ENCODE results near the gene SEMA5B. TPM values are rescaled to one million over a fixed set of nuclear protein-coding genes. Genes with fewer than 3 reads are reported as not detected.

The SEMA5B gene
- total RNA-seq, 2 experiments from 2014 or later: not detected

DNA sequence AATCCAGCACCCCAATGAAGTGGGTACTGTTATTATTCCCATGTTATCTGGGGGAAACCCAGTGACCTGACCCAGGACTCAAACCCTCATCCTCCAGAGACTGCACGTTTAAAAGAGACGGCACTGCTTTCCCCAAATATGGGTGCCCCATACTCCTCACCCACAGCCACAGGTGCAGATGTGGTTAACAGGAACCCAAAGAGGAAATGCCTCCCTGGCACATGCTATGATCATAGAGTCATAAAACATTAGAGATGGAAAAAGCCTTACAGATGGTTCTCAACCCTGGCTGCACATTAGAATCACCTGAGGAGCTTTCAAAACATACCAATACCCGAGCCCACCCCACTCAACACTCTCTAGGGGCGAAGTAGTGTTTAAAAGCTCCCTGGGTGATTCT, 111.5 kb downstream of the SEMA5B start:
- Mint-ChIP-seq H3K9me3 (ENCODE audit: low read depth) (no peaks in the 10 kb centered on the region), H3K36me3 (ENCODE audit: low read depth) (no peaks in the 10 kb centered on the region), H3K27ac (no peak overlapping the region), H3K4me3 (no peak overlapping the region), H3K4me1 (peaks cover 8% of the 10 kb centered on the region), H3K27me3 (peaks cover 12% of the 10 kb centered on the region)
- ChIA-PET POLR2A (no interaction called here), CTCF (interaction anchor here (0.5 to 2.0 kb wide), 5 partner anchors 15 to 161 kb away, joined by 3 to 6 read pairs (median 4); no protein-coding TSS in a partner anchor)
- ATAC-seq: peak; percentile 19
- DNase-seq: no peak
- intact Hi-C loops (cut with DNase I, micrococcal nuclease): no loop called here

DNA sequence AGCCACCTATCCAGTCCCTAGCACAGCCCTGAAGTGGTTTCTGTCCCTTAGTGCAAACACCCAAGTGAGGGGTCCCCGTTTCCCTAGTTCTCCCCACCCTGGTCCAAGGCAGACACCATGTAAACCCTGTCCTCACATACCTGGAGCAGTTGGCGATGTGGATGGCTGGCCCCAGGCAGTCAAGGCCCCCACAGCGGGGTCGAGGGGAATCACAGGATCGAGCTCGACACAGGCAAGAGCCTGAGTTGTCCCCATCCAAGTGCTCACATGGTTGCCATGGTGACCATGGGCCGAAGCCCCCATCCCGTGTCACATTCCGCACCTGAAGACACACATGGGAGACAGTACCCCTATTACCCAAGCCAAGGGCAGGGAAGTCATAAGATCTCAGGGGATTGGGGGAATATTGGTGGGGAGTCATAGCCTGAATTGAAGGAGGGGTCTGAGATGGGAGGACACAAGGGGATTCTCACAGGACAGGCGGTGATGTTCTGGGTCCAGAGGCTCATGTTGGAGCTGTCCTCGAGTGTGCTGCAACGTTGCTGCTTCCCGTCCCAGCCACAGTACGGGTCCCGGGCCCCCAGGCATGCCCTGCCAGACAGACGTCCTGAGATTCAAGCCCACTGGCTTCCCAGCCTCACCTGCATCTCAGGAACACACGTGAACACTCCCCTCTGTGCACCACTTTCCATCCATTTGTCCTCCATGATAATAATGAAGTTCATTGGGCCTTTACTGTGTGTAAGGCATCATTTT, 112.1 kb downstream of the SEMA5B start:
- H3K4me1 Mint-ChIP-seq: peaks cover 8% of the 10 kb centered on the region
- ChIA-PET CTCF (interaction anchor here (0.5 to 2.0 kb wide), 3 partner anchors 14 to 101 kb away, joined by 4 to 6 read pairs (median 4); no protein-coding TSS in a partner anchor), POLR2A (no interaction called here)
- H3K27ac Mint-ChIP-seq: no peak overlapping the region
- no peak for ATAC-seq
- no peaks in the 10 kb centered on the region for H3K9me3 Mint-ChIP-seq (ENCODE audit: low read depth)
- H3K4me3 Mint-ChIP-seq: no peak overlapping the region
- H3K27me3 Mint-ChIP-seq: peaks cover 10% of the 10 kb centered on the region
- intact Hi-C loops (cut with DNase I, micrococcal nuclease): no loop called here
- no peak for DNase-seq
- no peaks in the 10 kb centered on the region for H3K36me3 Mint-ChIP-seq (ENCODE audit: low read depth)

DNA sequence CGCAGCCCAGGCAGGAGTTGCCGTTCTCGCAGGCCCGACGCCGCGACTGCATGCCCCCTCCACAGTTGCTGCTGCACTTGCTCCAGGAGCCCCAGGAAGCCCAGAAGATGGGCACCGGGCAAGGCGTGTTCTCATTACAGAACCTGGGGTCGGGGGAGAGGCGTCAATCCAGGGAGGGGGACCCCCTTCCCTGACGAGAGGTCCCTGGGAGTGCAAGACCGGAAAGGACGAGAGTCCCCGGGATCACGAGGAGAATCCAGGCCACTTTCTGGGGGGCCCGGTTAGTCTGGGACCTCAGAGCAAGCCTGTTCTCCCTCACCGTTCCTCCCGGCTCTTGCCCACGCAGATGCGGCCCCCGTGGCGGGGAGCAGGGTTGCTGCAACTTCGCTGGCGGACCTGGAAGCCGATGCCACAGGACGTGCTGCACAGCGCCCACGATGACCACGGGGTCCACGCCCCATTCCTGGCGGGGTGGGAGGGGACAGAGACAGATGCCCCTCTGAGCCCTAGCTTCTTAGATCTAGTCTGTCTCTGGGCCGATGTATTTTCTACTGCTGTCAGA, 113.9 kb downstream of the SEMA5B start:
- Mint-ChIP-seq H3K27ac (no peak overlapping the region), H3K4me1 (peaks cover 8% of the 10 kb centered on the region), H3K4me3 (no peak overlapping the region), H3K27me3 (peaks cover 6% of the 10 kb centered on the region), H3K36me3 (ENCODE audit: low read depth) (no peaks in the 10 kb centered on the region), H3K9me3 (ENCODE audit: low read depth) (no peaks in the 10 kb centered on the region)
- DNase-seq: no peak
- ChIA-PET CTCF (no interaction called here), POLR2A (no interaction called here)
- ATAC-seq: no peak
- intact Hi-C loops (cut with DNase I, micrococcal nuclease): no loop called here

DNA sequence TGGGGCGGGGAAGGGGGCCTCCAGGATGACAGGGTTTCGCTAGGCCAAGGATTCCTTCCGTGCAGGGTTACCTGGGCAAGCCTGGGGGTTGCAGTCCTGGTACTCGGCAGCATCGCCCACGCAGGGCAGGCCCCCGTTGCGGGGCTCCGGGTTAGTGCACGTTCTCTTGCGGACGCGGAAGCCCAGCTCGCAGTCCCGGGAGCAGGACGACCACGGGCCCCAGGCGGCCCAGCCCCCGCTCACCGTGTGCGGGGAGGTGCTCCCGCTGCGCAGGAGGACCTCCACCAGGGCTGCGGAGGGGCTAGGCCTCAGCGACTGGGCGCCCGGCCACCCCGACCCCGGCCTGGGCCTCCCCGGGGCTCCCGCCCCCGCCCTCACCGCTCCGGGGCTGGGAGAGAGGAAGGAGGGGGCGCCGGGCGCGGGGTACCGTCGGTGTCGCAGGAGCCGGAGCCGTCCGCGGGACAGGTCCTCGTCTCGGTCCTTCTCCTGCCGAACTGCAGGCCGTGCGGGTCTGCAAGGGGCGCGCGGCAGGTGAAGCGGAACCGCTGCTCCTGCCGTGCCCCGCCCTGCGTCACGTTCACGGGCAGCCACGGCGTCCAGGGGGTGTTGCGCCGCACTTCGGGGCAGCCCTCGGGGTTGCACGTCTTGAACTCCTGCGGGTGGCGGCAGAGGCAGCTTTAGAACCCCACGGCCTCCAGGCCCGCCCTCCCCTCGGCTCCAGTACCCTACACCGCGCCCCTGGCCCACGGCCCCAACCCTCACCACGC, 114.6 kb downstream of the SEMA5B start:
- Mint-ChIP-seq H3K4me3 (no peak overlapping the region), H3K36me3 (ENCODE audit: low read depth) (no peaks in the 10 kb centered on the region), H3K27ac (no peak overlapping the region), H3K4me1 (peaks cover 8% of the 10 kb centered on the region), H3K9me3 (ENCODE audit: low read depth) (no peaks in the 10 kb centered on the region), H3K27me3 (peaks cover 6% of the 10 kb centered on the region)
- intact Hi-C loops (cut with DNase I, micrococcal nuclease): no loop called here
- DNase-seq (no peak), ATAC-seq (no peak)
- ChIA-PET POLR2A (no interaction called here), CTCF (no interaction called here)

DNA sequence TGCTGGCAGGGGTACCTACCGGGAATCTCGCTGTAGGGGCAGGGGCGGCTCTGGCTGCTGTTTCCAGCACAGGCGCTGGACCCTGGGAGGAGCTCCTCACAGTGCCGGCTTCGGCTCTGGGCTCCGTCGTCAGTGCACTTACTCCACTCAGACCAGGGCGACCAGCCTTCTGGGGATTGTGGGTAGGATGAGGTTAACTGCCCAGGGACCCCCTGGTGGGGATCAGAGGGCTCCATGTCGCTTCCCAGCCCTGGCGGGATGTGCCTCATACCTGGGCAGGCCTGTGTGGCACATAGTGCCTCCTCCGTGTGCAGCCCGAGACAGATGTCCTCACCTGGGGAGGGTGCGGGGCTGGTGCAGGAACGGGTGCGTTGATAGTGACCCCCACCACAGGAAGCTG, 115.7 kb downstream of the SEMA5B start:
- H3K27ac Mint-ChIP-seq: no peak overlapping the region
- intact Hi-C loops (cut with DNase I, micrococcal nuclease): no loop called here
- peaks cover 6% of the 10 kb centered on the region for H3K27me3 Mint-ChIP-seq
- ATAC-seq (no peak), DNase-seq (no peak)
- peaks cover 8% of the 10 kb centered on the region for H3K4me1 Mint-ChIP-seq
- POLR2A ChIA-PET: no interaction called here
- CTCF ChIA-PET: no interaction called here
- H3K9me3 Mint-ChIP-seq (ENCODE audit: low read depth): no peaks in the 10 kb centered on the region
- H3K4me3 Mint-ChIP-seq: no peak overlapping the region
- H3K36me3 Mint-ChIP-seq (ENCODE audit: low read depth): no peaks in the 10 kb centered on the region

DNA sequence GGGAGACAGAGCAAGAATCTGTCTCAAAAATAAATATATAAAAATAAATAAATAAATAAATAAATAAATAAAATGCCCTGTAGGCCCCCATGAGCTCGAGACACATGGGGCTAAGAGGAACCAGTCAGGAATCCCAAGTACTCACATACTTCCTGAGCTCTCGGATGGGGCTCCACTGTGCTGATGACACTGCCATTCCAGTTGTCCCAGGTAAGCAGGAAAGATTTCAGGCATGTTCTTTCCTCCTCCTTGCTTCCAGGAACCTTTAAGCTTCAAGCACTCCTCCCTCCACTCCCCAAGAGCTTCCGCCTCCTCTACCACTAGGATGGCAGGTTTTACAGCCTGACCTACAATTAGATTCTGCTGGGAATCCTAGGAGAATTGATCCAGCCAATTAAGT, 119.3 kb downstream of the SEMA5B start:
- ATAC-seq: no peak
- Mint-ChIP-seq H3K9me3 (ENCODE audit: low read depth) (peaks cover 2% of the 10 kb centered on the region), H3K4me3 (no peak overlapping the region), H3K27ac (no peak overlapping the region), H3K36me3 (ENCODE audit: low read depth) (no peaks in the 10 kb centered on the region), H3K4me1 (no peaks in the 10 kb centered on the region), H3K27me3 (peaks cover 13% of the 10 kb centered on the region)
- no peak for DNase-seq
- POLR2A ChIA-PET: no interaction called here
- CTCF ChIA-PET: no interaction called here
- intact Hi-C loops (cut with DNase I, micrococcal nuclease): no loop called here

DNA sequence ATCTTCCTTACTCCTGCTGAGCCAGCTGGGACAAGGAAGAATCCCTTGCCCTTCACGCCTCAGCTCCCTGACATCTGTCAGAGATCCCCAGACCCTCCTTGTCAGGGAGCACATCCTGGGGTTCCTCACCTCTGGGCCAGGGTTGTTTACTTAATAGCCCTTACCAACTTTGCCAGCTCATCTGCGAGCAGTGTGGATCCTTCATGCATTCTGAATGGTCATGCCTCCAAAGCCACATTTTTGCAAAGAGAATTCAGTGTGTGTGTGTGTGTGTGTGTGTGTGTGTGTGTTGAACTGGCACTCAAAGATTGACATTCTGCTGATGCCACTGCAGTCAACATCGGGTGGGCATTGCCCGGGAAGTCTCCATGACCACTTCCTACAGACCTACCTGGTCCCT, 120.1 kb downstream of the SEMA5B start:
- POLR2A ChIA-PET: no interaction called here
- H3K27ac Mint-ChIP-seq: no peak overlapping the region
- no peak overlapping the region for H3K4me3 Mint-ChIP-seq
- no peak for DNase-seq
- no peaks in the 10 kb centered on the region for H3K36me3 Mint-ChIP-seq (ENCODE audit: low read depth)
- ATAC-seq: no peak
- intact Hi-C loops (cut with DNase I, micrococcal nuclease): no loop called here
- peaks cover 12% of the 10 kb centered on the region for H3K27me3 Mint-ChIP-seq
- H3K9me3 Mint-ChIP-seq (ENCODE audit: low read depth): peaks cover 2% of the 10 kb centered on the region
- H3K4me1 Mint-ChIP-seq: no peaks in the 10 kb centered on the region
- CTCF ChIA-PET: interaction anchor here (0.8 to 1.6 kb wide), 2 partner anchors 34 to 154 kb away, joined by 3 to 5 read pairs; no protein-coding TSS in a partner anchor

DNA sequence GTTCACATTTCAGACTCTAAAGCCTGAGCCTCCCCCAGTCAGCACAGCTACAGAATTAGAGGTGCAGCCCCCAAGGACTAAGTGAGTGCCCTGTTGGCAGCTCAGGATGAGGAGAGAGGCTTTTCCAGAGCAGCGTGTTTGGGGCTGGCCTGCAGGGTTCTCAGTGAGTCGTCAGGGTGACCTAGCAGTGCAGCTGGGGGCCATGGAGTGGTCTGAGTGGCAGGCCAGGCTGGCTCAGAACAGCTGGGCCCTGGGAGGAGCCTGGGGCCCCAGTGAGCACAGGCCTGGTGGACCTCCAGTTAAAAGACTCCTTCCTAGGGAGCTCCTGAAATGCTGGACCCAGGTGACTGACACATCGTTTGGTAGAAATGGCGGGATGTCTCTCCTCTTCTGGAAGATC, 124.4 kb downstream of the SEMA5B start:
- Mint-ChIP-seq H3K27me3 (peaks cover 13% of the 10 kb centered on the region), H3K36me3 (ENCODE audit: low read depth) (no peaks in the 10 kb centered on the region), H3K27ac (no peak overlapping the region), H3K4me3 (no peak overlapping the region), H3K9me3 (ENCODE audit: low read depth) (peaks cover 2% of the 10 kb centered on the region), H3K4me1 (no peaks in the 10 kb centered on the region)
- ChIA-PET POLR2A (interaction anchor here (0.5 kb wide), 1 partner anchor 502 kb away, joined by 5 read pairs; no protein-coding TSS in a partner anchor), CTCF (interaction anchor here (0.8 to 1.4 kb wide), 2 partner anchors 20 to 148 kb away, joined by 3 to 6 read pairs; no protein-coding TSS in a partner anchor)
- DNase-seq (no peak), ATAC-seq (no peak)
- intact Hi-C loops (cut with DNase I, micrococcal nuclease): no loop called here

DNA sequence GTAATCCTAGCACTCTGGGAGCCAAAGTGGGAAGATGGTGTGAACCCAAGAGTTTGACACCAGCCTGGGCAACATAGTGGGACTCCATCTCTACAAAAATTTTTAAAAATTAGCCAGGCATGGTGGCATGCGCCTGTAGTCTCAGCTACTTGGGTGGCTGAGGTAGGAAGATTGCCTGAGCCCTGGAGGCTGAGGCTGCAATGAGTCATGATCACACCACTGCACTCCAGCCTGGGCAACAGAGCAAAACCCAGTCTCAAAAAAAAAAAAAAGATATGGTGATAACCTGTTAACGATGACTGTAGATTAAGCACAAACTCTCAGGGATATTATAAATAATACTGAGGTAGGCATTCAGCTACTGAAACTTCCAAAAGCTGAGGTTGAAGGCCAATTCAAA, 125.2 kb downstream of the SEMA5B start:
- Mint-ChIP-seq H3K4me1 (no peaks in the 10 kb centered on the region), H3K4me3 (no peak overlapping the region), H3K9me3 (ENCODE audit: low read depth) (peaks cover 2% of the 10 kb centered on the region), H3K27me3 (peaks cover 13% of the 10 kb centered on the region), H3K36me3 (ENCODE audit: low read depth) (no peaks in the 10 kb centered on the region), H3K27ac (no peak overlapping the region)
- intact Hi-C loops (cut with DNase I, micrococcal nuclease): no loop called here
- no peak for DNase-seq
- ATAC-seq: no peak
- POLR2A ChIA-PET: no interaction called here
- CTCF ChIA-PET: interaction anchor here (1.4 kb wide), 1 partner anchor 19 kb away, joined by 6 read pairs; no protein-coding TSS in a partner anchor

DNA sequence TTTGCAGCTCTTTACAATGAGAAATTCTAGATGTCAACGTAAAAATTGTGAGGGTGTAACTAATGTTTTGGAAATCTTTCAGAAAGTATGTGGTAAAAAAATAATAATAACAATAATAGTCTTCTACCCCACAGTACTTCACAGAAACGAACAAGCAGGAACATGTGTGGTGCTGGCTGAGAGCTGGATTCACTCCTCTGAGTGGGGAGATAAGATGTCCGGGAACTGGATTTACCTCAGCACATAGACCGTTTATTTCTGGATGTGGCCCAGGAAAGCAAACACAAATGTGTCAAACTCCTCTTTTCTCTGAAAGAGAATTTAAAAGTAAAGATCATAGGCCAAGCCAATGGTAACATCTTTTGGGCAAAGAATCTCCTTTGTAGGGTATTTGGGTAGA, 129.3 kb downstream of the SEMA5B start:
- peaks cover 5% of the 10 kb centered on the region for H3K27me3 Mint-ChIP-seq
- intact Hi-C loops (cut with DNase I, micrococcal nuclease): no loop called here
- H3K27ac Mint-ChIP-seq: no peak overlapping the region
- DNase-seq (no peak), ATAC-seq (no peak)
- H3K36me3 Mint-ChIP-seq (ENCODE audit: low read depth): no peaks in the 10 kb centered on the region
- no peaks in the 10 kb centered on the region for H3K9me3 Mint-ChIP-seq (ENCODE audit: low read depth)
- no peak overlapping the region for H3K4me3 Mint-ChIP-seq
- peaks cover 5% of the 10 kb centered on the region for H3K4me1 Mint-ChIP-seq
- ChIA-PET CTCF (interaction anchor here (0.8 kb wide), 1 partner anchor 240 kb away, joined by 3 read pairs; no protein-coding TSS in a partner anchor), POLR2A (no interaction called here)

DNA sequence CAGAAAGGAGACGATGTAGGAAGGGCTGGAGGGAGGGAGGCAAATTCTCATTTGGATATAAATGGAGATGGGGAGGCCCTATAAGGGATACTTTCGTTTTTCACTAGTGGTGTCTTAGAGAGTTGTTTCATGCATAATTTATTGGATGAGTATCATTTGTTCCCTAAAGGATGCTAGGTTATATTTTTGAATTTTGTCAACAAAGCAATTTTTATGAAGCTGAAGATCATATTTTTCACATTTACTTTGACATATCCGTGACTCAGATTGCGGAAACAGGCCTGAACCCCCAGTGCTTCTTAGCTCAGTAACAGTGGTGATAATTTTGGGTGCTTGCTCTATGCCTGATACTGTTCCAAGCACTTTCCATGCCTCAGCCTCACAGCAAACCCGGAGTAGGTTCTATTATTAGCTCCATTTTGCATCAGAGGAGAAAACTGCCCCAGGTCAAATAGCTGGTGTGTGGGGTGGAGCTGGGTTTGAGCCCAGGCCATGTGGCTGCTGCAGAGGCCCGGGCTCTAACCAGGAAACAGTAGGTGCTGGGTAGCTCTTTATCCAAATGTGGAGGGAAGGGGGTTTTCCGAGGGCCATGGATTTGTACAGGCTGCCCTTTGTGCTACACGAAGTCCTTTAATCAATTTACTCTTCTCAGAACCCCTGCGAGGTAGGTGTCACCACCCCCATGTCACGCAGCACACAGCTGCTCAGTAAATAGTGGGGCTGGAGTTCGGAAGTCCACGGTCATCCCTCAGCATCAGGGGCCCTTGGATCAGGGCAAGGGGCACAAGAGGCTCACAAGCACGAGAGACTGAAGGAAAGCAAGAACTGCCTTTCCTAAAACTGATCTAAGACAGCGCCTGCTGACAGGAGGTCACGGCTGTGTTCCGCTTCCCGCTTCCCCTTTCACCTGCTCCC, 133.6 kb downstream of the SEMA5B start:
- ChIA-PET CTCF (interaction anchor here (0.6 to 0.9 kb wide), 3 partner anchors 32 to 522 kb away, joined by 3 to 4 read pairs (median 3); no protein-coding TSS in a partner anchor), POLR2A (no interaction called here)
- Mint-ChIP-seq H3K4me3 (no peak overlapping the region), H3K27ac (no peak overlapping the region), H3K27me3 (peaks cover 4% of the 10 kb centered on the region), H3K9me3 (ENCODE audit: low read depth) (no peaks in the 10 kb centered on the region), H3K4me1 (peaks cover 14% of the 10 kb centered on the region), H3K36me3 (ENCODE audit: low read depth) (no peaks in the 10 kb centered on the region)
- intact Hi-C loops (cut with DNase I, micrococcal nuclease): no loop called here
- ATAC-seq (no peak), DNase-seq (no peak)

Measured in activated CD4-positive, alpha-beta T cell treated with anti-CD3 and anti-CD28 coated beads for 36 hours (primary cell).